Esophagus muscularis mucosa (tissue), 4 donors: ENCODE data around the gene EMCN. TPM values are rescaled to one million over a fixed set of nuclear protein-coding genes. Genes with fewer than 3 reads are reported as not detected.
A peak's percentile ranks its signal among the peaks of the same experiment; 100 is the strongest.

Source experiments
- DNase-seq: peaks from one replicate; pipeline ENCODE4 v3.0.0-alpha.2; 2017; ENCODE audit errors: extremely low spot score
- H3K27ac ChIP-seq, 4 donors: fragments of 200-600 bp; sonication (generic); replicated peaks in 1 of 4; 1 replicate in 3 of 4; 2 replicates in 1 of 4; pipeline ENCODE4 v1.5.1; 2016 to 2019; ENCODE audit warnings: mild to moderate bottlenecking in 1 of 4
- H3K27me3 ChIP-seq, 4 donors: fragments of 200-600 bp; sonication (generic); one replicate each; pipeline versions ENCODE4 v1.5.1 to v1.6.0; 2016 to 2019
- H3K36me3 ChIP-seq, 4 donors: fragments of 200-600 bp; sonication (generic); one replicate each; pipeline ENCODE4 v1.5.1; 2016 to 2019
- H3K4me1 ChIP-seq, 4 donors: fragments of 200-600 bp; sonication (generic); one replicate each; pipeline ENCODE4 v1.5.1; 2016 to 2019
- H3K4me3 ChIP-seq, 4 donors: fragments of 200-600 bp; sonication (generic); 1 replicate in 2 of 4; 2 replicates in 2 of 4; pipeline ENCODE4 v1.5.1; 2016 to 2019; ENCODE audit warnings: mild to moderate bottlenecking in 4 of 4, moderate library complexity in 1 of 4
- H3K9me3 ChIP-seq, 4 donors: fragments of 200-600 bp; sonication (generic); 1 replicate in 3 of 4; 2 replicates in 1 of 4; pipeline ENCODE4 v1.5.1; 2016 to 2019
- CTCF ChIP-seq, 3 experiments: fragments of 200-600 bp in 2 of 3; fragments of 450-650 bp in 1 of 3; sonication (generic) in 2 of 3; IDR thresholded peaks; one replicate each; pipeline ENCODE4 v1.5.1; 2017 to 2019; ENCODE audit warnings: antibody characterized with exemption in 3 of 3, mild to moderate bottlenecking in 2 of 3, moderate library complexity in 1 of 3
- EP300 ChIP-seq: sonication (generic); formaldehyde crosslinking; IDR thresholded peaks from one replicate; pipeline ENCODE4 v1.6.1; 2017; ENCODE audit warnings: antibody characterized with exemption
- POLR2A ChIP-seq: fragments of 450-650 bp; IDR thresholded peaks from one replicate; pipeline ENCODE4 v1.6.1; 2017; ENCODE audit warnings: antibody characterized with exemption, moderate library complexity, mild to moderate bottlenecking, low read depth
- POLR2AphosphoS5 ChIP-seq, 2 donors: sonication (generic); formaldehyde crosslinking; IDR thresholded peaks; one replicate each; pipeline ENCODE4 v1.6.1; 2017; ENCODE audit warnings: antibody characterized with exemption in 2 of 2
- WGBS: methylation state at CpG from one replicate; pipeline ENCODE4 v1.1.5; 2018; 5-methylcytosine and 5-hydroxymethylcytosine counted together
- intact Hi-C: fragments of 100-400 bp; cut with DNase I; formaldehyde crosslinking; loops from one replicate; pipeline ENCODE4 v1.15.1; 2023
- total RNA-seq, 4 donors: library from RNA; depleted of rRNA; stranded (reverse); fragments of >200 nt; gene quantifications; one replicate each; pipeline versions ENCODE4 v1.1.0 to v1.2.1, GENCODE V29; 2016

The EMCN gene
- 10 to 100 TPM in 3 of 4 donors, 1 to 10 TPM in 1; 6.2 to 26.3 (median 16.2) TPM for total RNA-seq

GRCh38 chr4:100517864-100518341 is at the start of gene EMCN:
TSS of gene EMCN (minus strand) at chr4:100518022. CDS start at chr4:100517914, 108 bp downstream.
- intact Hi-C loops = no loop called here

GRCh38 chr4:100566396-100566795 is 48.6 kb upstream of the EMCN start:
- TF ChIP-seq EP300 = no peak
- no peak for TF ChIP-seq CTCF (IDR thresholded peaks at IDR 0.05)
- TF ChIP-seq POLR2A = no peak
- TF ChIP-seq POLR2AphosphoS5 (IDR thresholded peaks at IDR 0.05) = no peak
- Histone ChIP-seq H3K4me1 (no peaks in the 10 kb centered on the region), H3K4me3 (no peak overlapping the region), H3K36me3 (no peaks in the 10 kb centered on the region), H3K9me3 (no peaks in the 10 kb centered on the region), H3K27me3 (no peaks in the 10 kb centered on the region), H3K27ac (no peak overlapping the region)
- WGBS = 72% methylated on average over 3 of the region's 3 CpGs
- intact Hi-C loops = no loop called here
- DNase-seq = no peak

More at GRCh38 chr4:100517864-100518341, at the start of gene EMCN:
- peak within 1 kb of the TSS; percentile 26 to 42 (median 31) for H3K4me3 ChIP-seq
- peaks cover 0 to 5% (median 0%) of the 10 kb centered on the region in 4 donors for H3K4me1 ChIP-seq
- H3K27ac ChIP-seq = peak within 1 kb of the TSS; percentile 19 to 25 (median 21)
- H3K9me3 ChIP-seq = no peaks in the 10 kb centered on the region
- 24% methylated on average over 3 of the region's 3 CpGs for WGBS
- TF ChIP-seq POLR2A (no peak), EP300 (no peak), POLR2AphosphoS5 (IDR thresholded peaks at IDR 0.05) (peak; percentile 34 to 75)
- no peak for DNase-seq
- H3K27me3 ChIP-seq = no peaks in the 10 kb centered on the region
- H3K36me3 ChIP-seq = no peaks in the 10 kb centered on the region

- no peak overlapping the region for H3K4me3 ChIP-seq
- intact Hi-C loops = no loop called here
- no peak for TF ChIP-seq EP300
- TF ChIP-seq CTCF (IDR thresholded peaks at IDR 0.05) = no peak
- no peak for TF ChIP-seq POLR2AphosphoS5 (IDR thresholded peaks at IDR 0.05)
- TF ChIP-seq POLR2A = no peak
- WGBS = 94% methylated on average over 2 of the region's 2 CpGs
- no peaks in the 10 kb centered on the region for H3K4me1 ChIP-seq
- DNase-seq = no peak
- H3K36me3 ChIP-seq = no peaks in the 10 kb centered on the region
- no peaks in the 10 kb centered on the region for H3K27me3 ChIP-seq
- H3K27ac ChIP-seq = no peak overlapping the region
- H3K9me3 ChIP-seq = no peaks in the 10 kb centered on the region
These were observed 39.5 kb upstream of the EMCN start for GRCh38 chr4:100557306-100557705.

- Histone ChIP-seq H3K27me3 (no peaks in the 10 kb centered on the region), H3K4me3 (no peak overlapping the region), H3K27ac (no peak overlapping the region), H3K36me3 (no peaks in the 10 kb centered on the region), H3K4me1 (no peaks in the 10 kb centered on the region), H3K9me3 (no peaks in the 10 kb centered on the region)
- 47% methylated on average over 2 of the region's 2 CpGs for WGBS
- TF ChIP-seq POLR2A (no peak), EP300 (no peak), POLR2AphosphoS5 (IDR thresholded peaks at IDR 0.05) (no peak), CTCF (IDR thresholded peaks at IDR 0.05) (no peak)
- intact Hi-C loops = no loop called here
- no peak for DNase-seq
These were observed 38.0 kb upstream of the EMCN start for GRCh38 chr4:100555611-100556337.

GRCh38 chr4:100548200-100548560 is 30.4 kb upstream of the EMCN start:
- 37% methylated on average over 1 of the region's 1 CpG for WGBS
- Histone ChIP-seq H3K4me1 (no peaks in the 10 kb centered on the region), H3K27ac (no peak overlapping the region), H3K4me3 (no peak overlapping the region), H3K36me3 (no peaks in the 10 kb centered on the region), H3K9me3 (no peaks in the 10 kb centered on the region), H3K27me3 (no peaks in the 10 kb centered on the region)
- TF ChIP-seq POLR2A (no peak), CTCF (IDR thresholded peaks at IDR 0.05) (no peak)
- intact Hi-C loops = no loop called here
- DNase-seq = no peak
